Measurements from ENCODE around the gene CSMD2.
"Not testable (repeated sequence)": the region's sequence is repeated elsewhere in the genome, so short reads cannot be mapped to it uniquely, and the experiment has no call there.

The CSMD2 gene

DNA sequence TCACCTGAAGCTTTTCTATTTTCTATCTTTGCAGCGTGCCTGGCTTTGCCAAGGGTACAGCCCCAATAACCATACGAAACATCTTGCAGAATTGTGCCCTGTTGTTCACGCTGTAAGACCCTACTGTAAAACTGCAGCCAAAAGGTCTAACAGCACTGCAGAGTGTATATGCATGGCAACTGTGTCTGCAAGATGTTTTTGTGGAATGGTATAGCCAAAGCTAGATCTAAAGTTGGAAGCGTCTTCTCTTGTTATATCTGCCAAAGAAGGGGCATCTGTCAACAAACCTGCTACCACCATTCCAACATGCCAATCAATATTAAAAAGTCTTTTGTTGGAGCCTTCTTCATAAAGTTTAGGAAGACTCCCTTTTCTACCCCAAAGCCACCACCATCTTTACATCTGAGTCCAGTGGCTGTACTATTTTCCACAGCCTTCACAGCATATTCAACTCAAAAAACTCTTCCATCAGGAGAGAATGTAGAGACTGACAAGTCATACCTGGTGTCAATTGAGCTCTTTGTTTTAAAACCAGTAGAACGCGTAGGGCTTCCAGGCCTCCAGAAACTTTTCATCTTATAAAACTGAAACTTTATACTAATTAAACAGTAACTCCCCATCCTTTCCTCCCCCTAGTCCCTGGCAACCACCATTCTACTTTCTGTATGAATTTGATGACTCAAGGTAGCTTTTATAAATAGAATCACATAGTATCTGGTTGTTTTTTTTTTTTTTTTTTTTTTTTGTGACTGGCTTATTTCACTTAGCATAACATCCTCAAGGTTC, 652.6 kb downstream of the CSMD2 start:
- no peak for DNase-seq

DNA sequence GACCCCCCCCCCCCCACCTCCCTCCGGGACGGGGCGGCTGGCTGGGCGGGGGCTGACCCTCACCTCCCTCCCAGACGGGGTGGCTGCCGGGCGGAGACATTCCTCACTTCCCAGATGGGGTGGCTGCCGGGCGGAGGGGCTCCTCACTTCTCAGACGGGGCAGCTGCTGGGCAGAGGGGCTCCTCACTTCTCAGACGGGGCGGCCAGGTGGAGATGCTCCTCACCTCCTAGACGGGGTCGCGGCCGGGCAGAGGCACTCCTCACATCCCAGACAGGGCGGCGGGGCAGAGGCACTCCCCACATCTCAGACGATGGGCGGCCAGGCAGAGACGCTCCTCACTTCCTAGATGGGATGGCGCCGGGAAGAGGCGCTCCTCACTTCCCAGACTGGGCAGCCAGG, 655.8 kb downstream of the CSMD2 start:
- DNase-seq = not testable (repeated sequence)

DNA sequence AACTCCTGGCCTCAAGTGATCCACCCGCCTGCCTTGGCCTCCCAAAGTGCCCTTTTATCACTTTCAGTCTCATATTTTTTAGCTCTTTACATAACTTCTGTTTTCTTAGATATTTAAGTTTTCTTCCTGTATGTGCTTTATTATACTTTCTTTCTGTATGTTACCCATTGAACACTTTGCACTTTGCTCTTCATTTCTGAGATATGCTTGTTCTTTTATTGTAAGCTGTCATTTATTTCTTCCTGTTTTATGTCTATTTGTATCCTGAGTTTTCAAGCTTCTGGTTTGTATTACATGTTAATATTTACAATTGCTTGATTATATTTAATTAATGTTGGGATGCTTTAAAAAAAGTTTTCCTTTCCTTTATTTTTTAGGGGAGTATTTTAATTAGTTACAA, 656.9 kb downstream of the CSMD2 start:
- DNase-seq = no peak

DNA sequence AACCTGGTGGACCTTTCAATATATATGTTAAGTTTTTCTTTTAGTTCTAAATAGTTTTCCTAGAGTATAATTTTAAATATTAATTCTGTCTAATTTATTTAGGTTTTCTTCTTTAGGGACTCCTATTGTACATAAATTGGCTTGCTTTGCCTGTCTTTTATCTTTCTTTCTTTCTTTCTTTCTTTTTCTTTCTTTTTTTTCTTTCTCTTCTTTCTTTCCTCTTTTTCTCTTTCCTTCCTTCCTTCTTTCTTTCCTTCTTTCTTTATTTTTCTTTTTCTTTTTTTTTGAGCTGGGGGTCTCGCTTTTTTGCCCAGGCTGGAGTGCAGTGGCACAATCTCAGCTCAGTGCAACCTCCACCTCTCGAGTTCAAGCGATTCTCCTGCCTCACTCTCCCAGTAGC, 657.4 kb downstream of the CSMD2 start:
- no peak for DNase-seq

DNA sequence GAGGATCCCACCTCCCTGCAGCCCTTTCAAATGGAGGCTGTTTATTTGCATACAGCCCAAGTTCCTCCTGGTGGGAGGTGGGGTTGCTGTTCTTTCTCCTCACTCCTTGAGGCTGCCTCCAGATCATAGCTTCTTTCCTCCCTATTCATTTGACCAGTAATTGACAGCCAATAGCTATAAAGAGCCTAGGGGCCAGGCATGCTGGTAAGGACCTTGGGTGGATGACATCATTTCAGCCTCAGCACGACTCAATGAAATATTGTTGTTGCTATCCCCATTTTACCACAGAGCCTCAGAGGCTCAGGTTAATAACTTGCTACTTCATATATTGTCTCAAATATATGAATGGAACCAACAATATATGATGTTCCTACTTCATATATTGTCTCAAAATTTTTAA, 661.5 kb downstream of the CSMD2 start:
- DNase-seq = no peak

DNA sequence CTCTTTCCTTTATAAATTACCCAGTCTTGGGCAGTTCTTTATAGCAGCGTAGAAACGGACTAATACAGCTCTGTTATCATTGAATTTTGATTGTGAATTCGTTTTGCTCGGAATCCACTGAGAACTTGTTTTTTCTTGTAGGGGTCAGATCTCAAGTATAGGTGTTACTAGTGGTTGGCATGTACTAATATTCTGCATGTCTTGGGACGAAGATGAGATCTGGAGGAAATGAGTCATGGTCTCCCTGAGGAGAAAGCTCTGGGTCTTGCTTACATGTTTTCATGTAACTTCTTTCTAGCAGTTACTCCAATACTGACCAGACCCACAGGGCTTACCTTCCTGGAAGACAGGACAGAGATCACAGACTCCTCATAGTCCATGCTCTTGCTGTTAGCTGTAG, 662.3 kb downstream of the CSMD2 start:
- DNase-seq = no peak

DNA sequence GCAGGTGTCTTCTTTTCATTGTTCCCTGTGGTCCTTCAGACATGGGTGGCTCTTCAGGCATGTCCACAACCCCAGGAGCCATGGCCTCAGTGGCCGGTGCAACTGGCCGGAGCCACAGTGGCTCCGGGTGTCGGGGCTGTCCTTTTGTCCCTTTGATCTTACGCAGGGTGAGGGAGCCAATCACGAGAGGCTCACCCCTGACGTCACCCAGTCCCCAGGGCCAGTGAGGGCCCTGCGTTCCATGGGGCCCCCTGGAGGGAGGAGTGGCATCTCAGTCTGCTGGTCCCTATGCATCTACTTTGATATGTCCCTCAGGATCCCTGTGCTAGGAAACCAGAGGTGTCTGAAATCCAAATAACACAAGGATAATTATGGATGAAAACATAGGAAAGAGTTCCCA, 663.3 kb downstream of the CSMD2 start:
- no peak for DNase-seq

DNA sequence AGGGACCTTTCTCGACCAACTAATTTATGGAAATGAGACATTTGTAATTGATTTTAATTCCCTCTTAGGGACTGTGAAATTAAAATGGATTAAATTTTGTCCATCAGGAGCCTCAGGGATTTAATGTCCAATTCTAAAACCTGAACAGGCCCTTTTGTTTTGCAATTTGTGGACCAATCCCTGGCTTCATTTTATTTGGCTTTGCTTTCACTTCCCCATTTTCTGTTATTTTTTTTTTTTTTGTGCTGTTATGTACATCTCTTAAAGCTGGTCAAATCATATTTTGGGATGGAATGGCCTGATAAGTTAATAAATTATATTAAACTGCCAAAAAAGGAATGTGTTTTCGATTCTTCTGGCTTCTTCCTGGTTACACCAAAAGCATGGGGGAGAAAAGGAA, 663.7 kb downstream of the CSMD2 start:
- no peak for DNase-seq

DNA sequence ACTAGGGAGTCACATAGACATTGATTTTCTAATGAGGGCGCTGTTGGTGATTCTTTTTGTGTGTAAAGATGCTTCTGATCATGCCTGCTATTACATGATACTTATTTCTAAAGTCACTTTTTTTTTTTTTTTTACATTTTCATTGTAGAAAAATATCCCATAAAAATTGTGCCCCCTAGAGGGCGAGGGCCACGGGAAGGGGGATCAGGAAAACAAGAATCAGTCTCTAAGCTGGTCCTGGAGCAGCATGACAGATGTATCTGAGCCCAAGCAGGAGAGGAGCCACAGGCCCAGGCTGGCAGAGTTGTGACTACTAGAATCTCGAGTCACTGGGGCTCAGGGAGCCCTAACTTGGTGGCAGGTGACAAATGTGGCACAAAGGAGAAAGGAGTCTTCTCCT, 664.5 kb downstream of the CSMD2 start:
- no peak for DNase-seq

DNA sequence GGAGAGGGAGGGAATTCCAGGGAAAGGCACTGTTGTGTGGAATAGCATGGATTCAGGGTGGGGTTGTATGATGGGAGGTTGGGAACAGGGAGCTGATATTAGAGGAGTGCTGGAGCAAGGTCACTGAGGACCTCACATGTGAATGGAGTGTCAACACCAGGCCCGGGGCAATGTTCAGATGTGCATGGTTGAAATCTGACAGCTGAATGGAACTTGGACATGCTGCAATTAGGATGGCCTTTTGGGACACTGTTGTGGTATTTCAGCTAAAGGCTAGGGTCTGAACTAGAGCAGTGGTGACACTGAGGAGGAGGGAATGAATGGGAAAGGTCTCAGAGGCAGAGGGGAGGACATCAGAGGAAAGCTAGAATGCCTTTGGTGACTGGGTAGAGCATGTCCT, 667.6 kb downstream of the CSMD2 start:
- DNase-seq = no peak

DNA sequence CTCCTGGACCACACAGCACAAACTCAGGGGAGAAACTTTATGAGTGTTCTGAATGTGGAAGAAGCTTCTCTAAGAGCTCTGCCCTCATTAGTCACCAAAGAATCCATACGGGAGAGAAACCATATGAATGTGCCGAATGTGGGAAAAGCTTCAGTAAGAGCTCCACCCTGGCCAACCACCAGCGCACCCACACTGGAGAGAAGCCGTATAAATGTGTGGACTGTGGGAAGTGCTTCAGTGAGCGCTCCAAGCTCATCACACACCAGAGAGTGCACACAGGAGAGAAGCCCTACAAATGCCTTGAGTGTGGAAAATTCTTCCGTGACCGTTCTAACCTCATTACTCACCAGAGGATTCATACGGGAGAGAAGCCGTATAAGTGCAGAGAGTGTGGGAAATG, 670.1 kb downstream of the CSMD2 start:
- DNase-seq = no peak

DNA sequence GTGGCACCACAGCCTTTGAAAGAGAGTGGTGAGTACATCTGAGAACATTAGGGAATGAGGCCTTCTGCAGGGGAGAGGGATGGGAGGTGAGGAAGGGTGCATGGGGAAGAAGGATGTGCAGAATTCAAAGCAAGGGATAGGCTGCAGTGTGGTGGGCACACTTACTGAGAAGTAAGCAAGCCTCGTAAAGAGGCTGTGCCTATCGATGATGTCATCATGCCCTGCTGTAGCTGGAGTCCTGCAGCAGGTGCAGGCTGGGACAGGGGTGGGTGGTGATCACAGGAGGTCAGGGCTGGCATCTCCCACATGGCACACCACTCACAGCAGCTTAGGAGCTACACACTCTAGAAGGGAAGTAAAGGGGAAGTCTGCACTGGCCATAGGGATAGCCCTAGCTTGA, 676.4 kb downstream of the CSMD2 start:
- DNase-seq = no peak

DNA sequence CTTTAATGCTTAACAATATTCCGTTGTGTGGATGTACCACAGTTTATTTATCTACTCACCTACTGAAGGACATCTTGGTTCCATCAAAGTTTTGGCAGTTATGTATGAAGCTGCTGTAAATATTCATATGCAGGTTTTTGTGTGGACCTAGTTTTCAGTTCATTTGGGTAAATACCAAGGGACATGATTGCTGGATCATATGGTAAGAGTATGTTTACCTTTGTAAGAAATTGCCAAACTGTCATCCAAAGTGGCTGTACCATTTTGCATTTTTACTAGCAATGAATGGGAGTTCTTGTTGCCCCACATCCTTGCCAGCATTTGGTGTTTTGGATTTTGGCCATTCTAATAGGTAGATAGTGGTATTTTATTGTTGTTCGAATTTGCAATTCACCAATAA, 682.6 kb downstream of the CSMD2 start:
- no peak for DNase-seq

DNA sequence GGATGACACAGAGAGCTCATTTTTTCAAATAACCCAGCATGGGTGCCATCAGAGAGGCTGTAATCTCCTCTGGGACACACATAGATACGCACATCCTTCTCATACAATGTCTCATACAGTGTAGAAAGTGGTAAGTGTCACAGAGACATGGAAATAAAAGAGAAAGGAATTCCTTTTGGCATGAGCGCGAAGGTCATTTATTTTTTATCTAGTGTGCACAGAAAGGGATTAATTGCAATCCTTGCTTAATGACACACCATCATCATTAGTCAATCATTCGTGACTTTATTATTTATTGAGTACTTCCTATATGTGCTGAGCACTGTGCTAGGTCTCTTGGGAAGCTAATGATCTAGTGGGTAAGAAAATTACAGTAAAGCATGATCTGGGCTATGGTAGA, 687.6 kb downstream of the CSMD2 start:
- no peak for DNase-seq

DNA sequence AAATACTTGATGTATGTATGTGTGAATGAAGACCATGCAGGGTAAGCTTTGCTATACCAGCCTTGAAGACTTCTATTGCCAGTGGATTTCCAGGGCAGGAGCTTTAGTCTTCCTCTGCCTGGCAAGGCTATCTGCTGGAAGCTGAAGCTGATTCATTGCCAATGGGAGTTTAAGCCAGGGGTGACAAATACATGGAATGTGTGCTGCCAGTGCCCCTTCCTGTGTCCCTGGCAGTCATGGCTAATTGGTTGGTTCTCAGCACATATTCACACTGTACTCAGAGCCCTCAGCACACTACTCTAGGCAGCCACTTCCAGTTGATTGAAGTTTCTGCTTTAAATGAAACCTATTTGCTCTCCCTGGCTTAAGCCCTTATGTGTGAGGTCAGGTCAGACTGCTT, 691.1 kb downstream of the CSMD2 start:
- no peak for DNase-seq

DNA sequence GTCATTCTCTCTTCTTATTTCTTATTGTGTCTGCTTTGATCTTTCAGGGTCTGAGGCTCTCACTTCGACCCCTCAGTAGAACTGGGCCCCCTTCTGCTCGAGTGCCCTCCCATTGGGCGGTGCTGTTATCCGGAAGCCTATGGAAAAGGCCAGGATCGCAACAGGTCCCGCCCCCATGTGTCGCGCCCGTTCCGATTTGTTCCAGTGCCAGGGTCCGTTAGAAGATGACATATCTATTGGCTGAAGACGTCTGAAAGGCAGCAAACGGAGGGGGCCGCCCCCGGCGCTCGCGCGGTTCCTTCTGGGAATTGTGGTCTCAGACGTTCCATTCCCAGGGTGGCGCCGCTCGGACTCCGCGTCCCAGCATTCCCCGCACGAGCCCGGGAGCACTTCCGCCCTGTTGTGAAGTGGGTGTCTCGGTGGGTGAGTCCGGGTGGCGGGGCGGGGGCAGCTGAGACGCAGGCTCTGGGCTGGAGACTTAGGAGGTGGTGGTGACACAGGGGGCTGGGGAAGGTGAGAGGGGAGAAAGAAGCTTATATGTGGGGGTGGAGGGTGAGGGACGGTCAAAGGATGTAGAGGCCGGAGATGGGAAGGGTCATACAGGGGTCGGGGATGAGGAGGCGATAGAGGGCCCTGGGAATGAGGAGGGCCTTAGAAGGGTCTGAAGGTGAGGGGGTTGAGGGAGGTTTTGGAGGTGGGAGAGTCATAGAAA, 692.6 kb downstream of the CSMD2 start, which contains the start of gene ZSCAN20:
Gene ZSCAN20, plus strand, starts transcription at position 377 of the 712 bp plus-strand sequence. CDS start 6,644 bp downstream, outside the sequence.
- peak; percentile 67 to 92 for DNase-seq

DNA sequence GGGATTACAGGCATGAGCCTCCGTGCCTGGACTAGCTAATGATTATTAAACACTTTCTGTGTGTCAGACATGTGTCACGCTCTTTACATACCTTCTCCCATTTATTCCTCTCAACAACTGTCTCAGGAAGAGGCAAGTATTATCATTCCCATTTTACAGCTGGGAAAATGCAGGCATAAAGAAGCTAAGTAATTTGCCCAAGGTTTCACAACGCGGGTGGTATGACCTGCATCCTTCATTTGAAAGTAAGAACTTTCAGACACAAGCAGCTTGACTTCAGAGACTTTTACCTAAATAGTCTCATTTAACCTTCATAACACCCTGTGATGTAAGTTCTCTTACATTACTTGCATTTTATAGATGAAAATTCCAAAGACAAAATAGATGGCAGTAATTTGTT, 693.6 kb downstream of the CSMD2 start:
- DNase-seq = no peak

DNA sequence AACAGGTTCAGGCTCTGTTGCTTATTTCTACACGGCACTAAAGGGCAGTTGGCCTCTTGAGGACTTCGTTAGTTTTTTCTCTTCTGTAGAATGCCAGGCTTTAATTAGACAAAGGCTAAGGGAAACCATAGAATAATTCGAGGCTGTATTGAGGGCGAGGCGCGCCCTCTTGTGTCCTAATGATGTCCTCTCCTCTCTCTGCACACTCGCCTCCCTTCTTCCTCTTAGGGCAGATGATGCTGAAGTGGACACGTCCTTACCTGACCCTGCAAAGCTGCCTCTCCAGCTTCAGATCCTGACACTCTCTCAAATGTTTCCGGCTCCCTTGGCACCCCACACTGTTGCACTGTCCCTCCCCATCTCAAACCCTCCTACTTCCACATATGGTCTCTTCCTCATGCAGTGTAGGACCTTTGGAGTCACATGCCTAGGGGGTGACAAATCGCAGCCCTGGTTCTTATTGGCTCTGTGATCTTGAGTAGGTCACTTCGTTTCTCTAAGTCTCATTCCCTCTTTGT, 694.5 kb downstream of the CSMD2 start:
- DNase-seq = peak; percentile 18 to 70

DNA sequence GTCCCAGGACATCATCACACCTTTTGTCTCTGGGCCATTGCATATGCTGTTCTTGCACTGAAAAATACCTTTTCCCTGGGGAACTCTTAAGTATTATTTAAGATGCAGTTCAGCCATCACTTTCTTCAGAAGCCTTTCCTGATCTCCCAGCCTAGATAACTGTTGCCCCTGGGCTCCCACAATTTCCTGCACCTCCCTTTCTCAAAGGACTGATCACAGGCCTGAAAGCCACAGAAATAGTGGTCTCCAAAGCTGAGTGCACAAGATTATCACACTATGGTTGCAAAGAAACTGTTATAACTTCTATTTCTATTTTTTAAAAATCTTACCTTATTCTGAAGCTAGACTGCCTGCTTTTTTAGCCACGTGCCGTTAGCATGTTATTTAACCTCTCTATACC, 695.3 kb downstream of the CSMD2 start:
- no peak for DNase-seq

DNA sequence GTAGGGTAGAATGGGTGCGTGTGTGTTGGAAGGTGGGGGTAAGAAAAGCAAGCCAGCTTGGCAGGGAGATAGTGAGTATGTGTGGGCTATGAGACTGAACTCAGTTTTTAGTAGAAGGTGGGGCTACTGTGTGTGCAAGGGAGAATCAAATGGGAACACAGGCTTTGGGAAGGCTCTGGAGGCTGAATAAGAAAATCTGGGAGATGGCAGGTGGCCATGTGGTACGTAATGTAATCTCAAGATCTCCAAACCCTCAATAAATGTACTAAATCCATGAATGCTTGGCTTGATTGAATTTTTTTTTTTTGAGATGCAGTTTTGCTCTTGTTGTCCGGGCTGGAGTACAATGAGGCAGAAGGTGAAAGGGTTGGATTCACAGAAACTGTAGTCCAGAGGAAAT, 696.1 kb downstream of the CSMD2 start:
- DNase-seq = no peak

DNA sequence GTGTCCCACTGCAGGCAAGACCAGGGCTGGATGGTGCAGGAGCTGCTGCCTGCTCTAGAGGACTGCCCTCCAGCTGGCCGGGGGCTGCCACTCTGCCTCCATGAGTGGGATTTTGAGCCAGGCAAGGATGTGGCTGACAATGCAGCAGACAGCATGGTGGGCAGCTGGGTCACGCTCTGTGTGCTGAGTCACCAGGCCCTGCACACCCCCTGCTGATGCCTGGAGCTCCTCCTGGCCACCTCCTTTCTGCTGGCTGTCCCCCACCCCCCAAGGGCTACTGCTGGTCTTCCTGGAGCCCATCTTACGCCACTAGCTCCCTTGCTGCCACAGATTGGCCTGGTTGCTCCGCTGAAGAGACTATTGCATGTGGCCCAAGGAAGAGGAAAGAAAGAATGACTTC, 696.5 kb downstream of the CSMD2 start:
- DNase-seq = no peak

DNA sequence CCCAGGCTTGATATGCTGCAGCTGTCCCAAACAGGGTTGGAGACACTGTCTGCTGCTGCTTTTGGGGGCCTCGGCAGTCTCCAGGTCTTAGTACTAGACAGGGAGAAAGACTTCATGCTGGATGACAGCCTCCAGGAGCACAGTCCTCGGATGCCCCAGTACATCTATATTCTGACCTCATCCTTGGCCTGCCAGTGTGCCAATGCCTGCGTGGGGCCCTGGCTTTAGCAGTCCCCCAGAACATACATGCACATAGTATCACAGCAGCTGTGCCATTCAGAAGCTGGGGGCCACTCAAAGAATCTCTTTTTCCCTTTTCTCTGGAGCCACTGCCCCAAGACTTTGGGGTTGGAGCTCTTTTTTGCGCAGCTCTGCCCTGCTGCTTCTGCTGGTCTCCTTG, 697.0 kb downstream of the CSMD2 start:
- DNase-seq = no peak

DNA sequence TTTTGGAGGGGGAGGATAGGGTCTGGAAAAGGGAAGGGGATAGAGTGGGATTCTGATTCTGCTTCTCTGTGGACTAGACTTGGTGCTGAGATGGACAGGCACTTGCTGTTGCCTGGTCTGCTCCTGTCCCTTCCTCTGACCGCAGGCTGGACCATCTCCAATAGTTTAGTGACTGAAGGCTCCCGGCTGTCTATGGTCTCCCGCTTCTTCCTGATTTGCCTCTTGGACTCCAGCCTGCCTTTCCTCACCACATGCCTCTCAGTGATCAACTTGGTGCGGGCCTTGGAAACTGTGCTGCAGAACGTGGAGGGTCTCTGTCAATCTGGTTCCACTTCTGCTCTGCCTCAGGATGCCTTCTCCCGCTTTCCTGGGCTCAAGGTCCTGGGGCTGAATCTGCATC, 698.9 kb downstream of the CSMD2 start:
- no peak for DNase-seq

DNA sequence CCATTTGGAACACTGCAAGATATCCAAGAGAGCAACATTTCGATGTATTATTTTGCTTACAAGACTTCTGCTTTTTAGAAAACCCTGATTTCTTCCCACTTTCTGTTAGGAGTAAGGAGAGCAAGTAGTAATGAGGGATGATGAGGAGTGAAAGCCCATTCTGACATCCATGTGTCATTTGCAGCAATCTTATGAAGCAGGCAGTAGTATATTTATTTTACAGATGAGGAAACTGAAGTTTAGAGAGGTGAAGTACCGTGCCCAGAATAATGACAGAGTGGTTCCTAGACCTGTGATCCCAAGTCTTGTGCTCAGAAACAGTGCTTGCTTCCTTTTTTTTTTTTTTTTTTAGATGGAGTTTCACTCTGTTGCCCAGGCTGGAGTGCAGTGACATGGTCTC, 699.7 kb downstream of the CSMD2 start:
- no peak for DNase-seq

All from bone marrow (tissue), 2 donors.